Measurements from ENCODE around the gene MRPS31. TPM values are rescaled to one million over a fixed set of nuclear protein-coding genes. Genes with fewer than 3 reads are reported as not detected.

MRPS31 gene
- total RNA-seq, 1 experiment from 2014 or later = 22.8 TPM

- Histone ChIP-seq H3K4me3 (replicated peaks in 1 of 2; ENCODE audit: low read depth in 1 of 2, low read length in 2 of 2) (no peak overlapping the region), H3K27me3 (ENCODE audit: insufficient read depth, low read length) (no peaks in the 10 kb centered on the region), H3K9me2 (ENCODE audit: insufficient read depth) (no peaks in the 10 kb centered on the region), H3K4me1 (ENCODE audit: control insufficient read depth in 1 of 2, insufficient read depth in 2 of 2, low read length in 2 of 2) (no peaks in the 10 kb centered on the region), H3K4me2 (ENCODE audit: low read length) (no peak overlapping the region), H3K36me3 (ENCODE audit: control insufficient read depth in 1 of 2, insufficient read depth in 2 of 2, low read length in 2 of 2) (peaks cover 4 to 20% of the 10 kb centered on the region in 2 experiments; a peak in 3 of 4 replicates), H2AFZ (ENCODE audit: low read depth, low read length, poor library complexity, severe bottlenecking) (no peak overlapping the region), H3K9me3 (ENCODE audit: control insufficient read depth in 1 of 2, insufficient read depth in 1 of 2, low read depth in 1 of 2, low read length in 2 of 2) (no peaks in the 10 kb centered on the region), H3K79me2 (ENCODE audit: insufficient read depth, low read length) (no peaks in the 10 kb centered on the region), H3K9ac (ENCODE audit: low read length) (no peak overlapping the region), H4K20me1 (ENCODE audit: insufficient read depth) (no peaks in the 10 kb centered on the region), H3K27ac (ENCODE audit: low read depth, low read length) (no peak overlapping the region)
- intact Hi-C loops (cut with micrococcal nuclease) = no loop called here
- no peak for ATAC-seq
- DNase-seq (ENCODE audit: low read depth, low spot score) = no peak
- ChIA-PET POLR2A (no interaction called here), RAD21 (ENCODE audit: low non-redundant PET in 1 of 2, low total read pairs in 2 of 2, uncharacterized antibody in 2 of 2, unreplicated experiment in 2 of 2) (no interaction called here), CTCF (no interaction called here)
- TF ChIP-seq, protein P1, sequence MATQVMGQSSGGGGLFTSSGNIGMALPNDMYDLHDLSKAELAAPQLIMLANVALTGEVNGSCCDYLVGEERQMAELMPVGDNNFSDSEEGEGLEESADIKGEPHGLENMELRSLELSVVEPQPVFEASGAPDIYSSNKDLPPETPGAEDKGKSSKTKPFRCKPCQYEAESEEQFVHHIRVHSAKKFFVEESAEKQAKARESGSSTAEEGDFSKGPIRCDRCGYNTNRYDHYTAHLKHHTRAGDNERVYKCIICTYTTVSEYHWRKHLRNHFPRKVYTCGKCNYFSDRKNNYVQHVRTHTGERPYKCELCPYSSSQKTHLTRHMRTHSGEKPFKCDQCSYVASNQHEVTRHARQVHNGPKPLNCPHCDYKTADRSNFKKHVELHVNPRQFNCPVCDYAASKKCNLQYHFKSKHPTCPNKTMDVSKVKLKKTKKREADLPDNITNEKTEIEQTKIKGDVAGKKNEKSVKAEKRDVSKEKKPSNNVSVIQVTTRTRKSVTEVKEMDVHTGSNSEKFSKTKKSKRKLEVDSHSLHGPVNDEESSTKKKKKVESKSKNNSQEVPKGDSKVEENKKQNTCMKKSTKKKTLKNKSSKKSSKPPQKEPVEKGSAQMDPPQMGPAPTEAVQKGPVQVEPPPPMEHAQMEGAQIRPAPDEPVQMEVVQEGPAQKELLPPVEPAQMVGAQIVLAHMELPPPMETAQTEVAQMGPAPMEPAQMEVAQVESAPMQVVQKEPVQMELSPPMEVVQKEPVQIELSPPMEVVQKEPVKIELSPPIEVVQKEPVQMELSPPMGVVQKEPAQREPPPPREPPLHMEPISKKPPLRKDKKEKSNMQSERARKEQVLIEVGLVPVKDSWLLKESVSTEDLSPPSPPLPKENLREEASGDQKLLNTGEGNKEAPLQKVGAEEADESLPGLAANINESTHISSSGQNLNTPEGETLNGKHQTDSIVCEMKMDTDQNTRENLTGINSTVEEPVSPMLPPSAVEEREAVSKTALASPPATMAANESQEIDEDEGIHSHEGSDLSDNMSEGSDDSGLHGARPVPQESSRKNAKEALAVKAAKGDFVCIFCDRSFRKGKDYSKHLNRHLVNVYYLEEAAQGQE (IDR thresholded peaks at IDR 0.05; ENCODE audit: low read depth) = no peak
- TF ChIP-seq ZNF274 (IDR thresholded peaks at IDR 0.05; ENCODE audit: low read depth, low read length) = no peak
- TF ChIP-seq JUND (IDR thresholded peaks at IDR 0.05) = no peak
- BruUV-seq (replicated peaks) = no TSS peak
Observed at GRCh38 chr13:40796649-40797048, 25.7 kb upstream of the MRPS31 start.

GRCh38 chr13:40794414-40795368 lies 23.7 kb upstream of the MRPS31 start:
- H3K27ac ChIP-seq (ENCODE audit: low read depth, low read length) = no peak overlapping the region
- ChIA-PET RAD21 (ENCODE audit: low non-redundant PET in 1 of 2, low total read pairs in 2 of 2, uncharacterized antibody in 2 of 2, unreplicated experiment in 2 of 2) (no interaction called here), CTCF (no interaction called here), POLR2A (no interaction called here)
- intact Hi-C loops (cut with micrococcal nuclease) = no loop called here
- H3K4me1 ChIP-seq (ENCODE audit: control insufficient read depth in 1 of 2, insufficient read depth in 2 of 2, low read length in 2 of 2) = peaks cover 4 to 7% of the 10 kb centered on the region in 2 experiments; a peak in 3 of 4 replicates
- no peak for DNase-seq (ENCODE audit: low read depth, low spot score)
- H3K9me2 ChIP-seq (ENCODE audit: insufficient read depth) = no peaks in the 10 kb centered on the region
- H3K4me2 ChIP-seq (ENCODE audit: low read length) = no peak overlapping the region
- peaks cover 14% of the 10 kb centered on the region for H3K79me2 ChIP-seq (ENCODE audit: insufficient read depth, low read length)
- no peaks in the 10 kb centered on the region for H3K27me3 ChIP-seq (ENCODE audit: insufficient read depth, low read length)
- TF ChIP-seq JUND (IDR thresholded peaks at IDR 0.05) = no peak
- TF ChIP-seq ELF1 (IDR thresholded peaks at IDR 0.05; ENCODE audit: borderline replicate concordance, low read depth) = no peak
- no peak for TF ChIP-seq CTCF (IDR thresholded peaks at IDR 0.05 in 2 of 3, conservative IDR thresholded peaks at IDR 0.05 in 1 of 3; ENCODE audit: borderline replicate concordance in 1 of 3, insufficient read depth in 1 of 3, low read depth in 2 of 3, low read length in 2 of 3)
- no peak for TF ChIP-seq YY1 (IDR thresholded peaks at IDR 0.05; ENCODE audit: extremely low read depth, insufficient replicate concordance, low read depth, low read length)
- no peak for TF ChIP-seq RAD21 (IDR thresholded peaks at IDR 0.05; ENCODE audit: low read depth)
- no peak for TF ChIP-seq EZH2 (IDR thresholded peaks at IDR 0.05)
- TF ChIP-seq CBX3 (IDR thresholded peaks at IDR 0.05; ENCODE audit: low read depth) = no peak
- TF ChIP-seq EZH2phosphoT487 (IDR thresholded peaks at IDR 0.05; ENCODE audit: borderline replicate concordance) = no peak
- no peak for TF ChIP-seq SIN3A (IDR thresholded peaks at IDR 0.05; ENCODE audit: low read depth)
- TF ChIP-seq SP1 (IDR thresholded peaks at IDR 0.05; ENCODE audit: low read depth) = no peak
- no peak for TF ChIP-seq CEBPB (IDR thresholded peaks at IDR 0.05; ENCODE audit: low read depth)
- H2AFZ ChIP-seq (ENCODE audit: low read depth, low read length, poor library complexity, severe bottlenecking) = no peak overlapping the region
- ATAC-seq = no peak
- no peak overlapping the region for H3K4me3 ChIP-seq (replicated peaks in 1 of 2; ENCODE audit: low read depth in 1 of 2, low read length in 2 of 2)
- no TSS peak for BruUV-seq (replicated peaks)
- H4K20me1 ChIP-seq (ENCODE audit: insufficient read depth) = no peaks in the 10 kb centered on the region
- no peaks in the 10 kb centered on the region for H3K9me3 ChIP-seq (ENCODE audit: control insufficient read depth in 1 of 2, insufficient read depth in 1 of 2, low read depth in 1 of 2, low read length in 2 of 2)
- peaks cover 4 to 16% of the 10 kb centered on the region in 2 experiments; a peak in 3 of 4 replicates for H3K36me3 ChIP-seq (ENCODE audit: control insufficient read depth in 1 of 2, insufficient read depth in 2 of 2, low read length in 2 of 2)
- H3K9ac ChIP-seq (ENCODE audit: low read length) = no peak overlapping the region
